Measurements from ENCODE around the gene PTK7. TPM values are rescaled to one million over a fixed set of nuclear protein-coding genes. Genes with fewer than 3 reads are reported as not detected.
A peak's percentile ranks its signal among the peaks of the same experiment; 100 is the strongest.

PTK7 gene
- total RNA-seq, 1 donor: 44.6 TPM

DNA sequence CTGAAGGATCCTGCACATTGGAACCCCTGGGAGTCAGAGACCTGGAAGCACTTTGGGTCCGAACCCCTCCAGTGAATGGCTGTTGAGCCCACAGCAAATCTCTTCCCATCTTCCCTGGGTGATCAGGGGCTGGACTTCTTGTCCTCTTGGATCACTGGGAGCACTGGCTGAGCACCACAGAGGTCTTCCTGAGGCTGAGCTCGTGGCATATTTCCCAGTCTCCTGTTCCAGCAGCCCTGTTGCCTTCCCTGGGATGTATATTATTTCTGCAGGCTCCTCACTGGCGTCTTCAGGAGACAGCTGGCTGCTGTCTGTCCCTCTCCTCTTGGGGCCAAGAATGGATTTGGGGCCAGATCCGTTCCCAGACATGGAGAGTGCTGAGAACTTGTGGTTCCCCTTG is 43.4 kb downstream of the PTK7 start:
- DNase-seq (ENCODE audit: low read depth): no peak
- no peak overlapping the region for H3K4me3 ChIP-seq (ENCODE audit: low read depth, low read length)
- TF ChIP-seq, protein P1, sequence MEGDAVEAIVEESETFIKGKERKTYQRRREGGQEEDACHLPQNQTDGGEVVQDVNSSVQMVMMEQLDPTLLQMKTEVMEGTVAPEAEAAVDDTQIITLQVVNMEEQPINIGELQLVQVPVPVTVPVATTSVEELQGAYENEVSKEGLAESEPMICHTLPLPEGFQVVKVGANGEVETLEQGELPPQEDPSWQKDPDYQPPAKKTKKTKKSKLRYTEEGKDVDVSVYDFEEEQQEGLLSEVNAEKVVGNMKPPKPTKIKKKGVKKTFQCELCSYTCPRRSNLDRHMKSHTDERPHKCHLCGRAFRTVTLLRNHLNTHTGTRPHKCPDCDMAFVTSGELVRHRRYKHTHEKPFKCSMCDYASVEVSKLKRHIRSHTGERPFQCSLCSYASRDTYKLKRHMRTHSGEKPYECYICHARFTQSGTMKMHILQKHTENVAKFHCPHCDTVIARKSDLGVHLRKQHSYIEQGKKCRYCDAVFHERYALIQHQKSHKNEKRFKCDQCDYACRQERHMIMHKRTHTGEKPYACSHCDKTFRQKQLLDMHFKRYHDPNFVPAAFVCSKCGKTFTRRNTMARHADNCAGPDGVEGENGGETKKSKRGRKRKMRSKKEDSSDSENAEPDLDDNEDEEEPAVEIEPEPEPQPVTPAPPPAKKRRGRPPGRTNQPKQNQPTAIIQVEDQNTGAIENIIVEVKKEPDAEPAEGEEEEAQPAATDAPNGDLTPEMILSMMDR (IDR thresholded peaks at IDR 0.05; ENCODE audit: insufficient read depth, low read length): no peak

DNA sequence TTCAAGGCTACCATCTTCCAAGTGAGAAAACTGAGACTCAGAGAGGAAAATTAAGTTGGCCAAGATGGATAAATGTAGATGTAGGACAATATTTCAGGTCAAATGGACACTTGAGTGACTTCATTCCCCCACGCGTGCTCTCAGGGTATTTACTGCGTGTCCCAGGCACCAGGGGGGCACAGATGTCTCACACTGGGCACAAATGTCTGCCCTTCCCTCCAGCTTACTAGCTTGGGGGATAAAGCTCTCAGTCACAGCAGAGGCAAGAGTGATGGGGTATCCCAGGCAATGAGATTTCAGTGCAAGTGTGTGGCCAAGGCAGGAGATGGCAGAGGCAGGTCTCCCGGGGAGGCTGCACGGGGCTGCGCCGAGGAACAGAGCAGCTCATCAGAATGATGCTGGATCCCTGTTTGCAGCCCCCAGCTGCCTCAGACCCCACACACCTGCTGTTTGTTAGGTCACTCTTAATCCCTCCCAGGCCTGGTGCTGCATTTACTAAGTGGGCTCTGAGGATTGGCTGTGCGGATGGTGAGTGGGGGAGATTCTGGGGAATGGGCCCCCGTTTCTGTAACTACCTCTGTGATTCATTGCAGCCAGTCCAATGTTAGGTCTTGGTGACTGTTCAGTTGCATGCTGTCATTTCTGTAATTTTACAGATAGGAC is 44.1 kb downstream of the PTK7 start:
- no peak overlapping the region for H3K4me3 ChIP-seq (ENCODE audit: low read depth, low read length)
- TF ChIP-seq, protein P1 (IDR thresholded peaks at IDR 0.05; ENCODE audit: insufficient read depth, low read length): no peak
- no peak for DNase-seq (ENCODE audit: low read depth)

DNA sequence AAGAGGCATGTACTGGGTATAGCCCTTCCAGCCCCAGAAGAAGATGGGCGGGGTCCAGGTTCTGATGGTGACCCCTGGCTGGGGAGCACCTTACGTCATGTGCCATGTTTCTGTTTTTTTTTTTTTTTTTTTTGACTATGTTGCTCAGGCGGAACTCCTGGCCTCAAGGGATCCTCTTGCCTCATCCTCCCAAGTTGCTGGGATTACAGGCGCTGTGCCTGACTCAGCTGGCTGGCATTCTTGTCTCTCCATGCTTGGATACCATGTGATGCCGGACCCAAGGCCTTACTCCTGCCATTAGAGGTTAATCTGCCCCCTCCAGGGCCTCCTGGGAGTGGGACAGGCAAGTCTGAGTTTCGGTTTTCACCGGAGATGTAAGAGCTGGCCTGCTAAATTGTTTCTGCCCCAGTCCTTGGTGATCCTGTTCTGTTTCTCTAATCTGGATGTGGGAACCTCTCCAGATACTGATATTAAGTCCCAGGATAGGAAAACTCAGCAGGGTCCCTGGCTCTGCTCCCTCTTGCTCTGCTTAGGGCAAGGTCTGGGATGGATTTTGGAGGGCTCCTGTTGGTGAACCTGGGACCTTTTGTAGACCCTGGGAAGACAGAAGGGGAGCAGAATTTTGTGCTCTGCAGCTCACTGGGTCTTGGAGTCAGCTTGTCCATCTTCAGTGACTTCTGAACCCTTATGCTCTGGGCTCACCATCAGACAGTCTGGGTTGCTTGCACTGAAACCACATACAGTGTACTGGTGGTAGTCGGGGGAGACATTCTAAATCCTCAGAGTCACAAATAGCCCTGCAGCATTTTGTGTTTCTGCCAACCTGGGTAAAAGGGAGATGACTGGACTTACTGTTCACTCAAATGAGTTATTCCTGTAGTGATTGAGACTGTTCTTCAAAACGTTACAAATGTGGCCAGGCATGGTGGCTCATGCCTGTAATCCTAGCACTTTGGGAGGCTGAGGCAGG is 45.1 kb downstream of the PTK7 start:
- TF ChIP-seq, protein P1 (IDR thresholded peaks at IDR 0.05; ENCODE audit: insufficient read depth, low read length): peak; percentile 21
- peak; percentile 99 for DNase-seq (ENCODE audit: low read depth)
- peak overlapping the region; percentile 36 for H3K4me3 ChIP-seq (ENCODE audit: low read depth, low read length)

DNA sequence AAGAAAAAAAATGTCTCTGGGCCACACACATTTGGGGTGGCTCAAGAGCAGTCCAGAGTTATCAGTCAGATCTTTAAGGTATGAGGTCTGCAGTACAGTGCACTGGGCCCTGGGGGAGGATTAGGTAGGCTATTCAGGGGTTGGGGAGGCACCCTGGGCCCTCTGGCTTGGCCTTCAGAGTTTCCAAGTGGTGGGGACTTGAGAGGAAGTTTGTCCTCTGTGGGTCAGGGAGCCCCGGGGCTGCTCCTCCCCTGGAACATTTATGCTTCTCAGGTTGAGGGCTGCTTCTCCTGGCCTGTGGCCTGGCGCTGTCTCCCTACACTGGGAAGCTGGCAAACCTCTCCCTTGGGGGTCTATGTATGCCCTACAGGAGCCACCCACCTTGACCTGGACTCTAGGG is 46.0 kb downstream of the PTK7 start:
- DNase-seq (ENCODE audit: low read depth): no peak
- TF ChIP-seq, protein P1 (IDR thresholded peaks at IDR 0.05; ENCODE audit: insufficient read depth, low read length): no peak
- H3K4me3 ChIP-seq (ENCODE audit: low read depth, low read length): no peak overlapping the region

DNA sequence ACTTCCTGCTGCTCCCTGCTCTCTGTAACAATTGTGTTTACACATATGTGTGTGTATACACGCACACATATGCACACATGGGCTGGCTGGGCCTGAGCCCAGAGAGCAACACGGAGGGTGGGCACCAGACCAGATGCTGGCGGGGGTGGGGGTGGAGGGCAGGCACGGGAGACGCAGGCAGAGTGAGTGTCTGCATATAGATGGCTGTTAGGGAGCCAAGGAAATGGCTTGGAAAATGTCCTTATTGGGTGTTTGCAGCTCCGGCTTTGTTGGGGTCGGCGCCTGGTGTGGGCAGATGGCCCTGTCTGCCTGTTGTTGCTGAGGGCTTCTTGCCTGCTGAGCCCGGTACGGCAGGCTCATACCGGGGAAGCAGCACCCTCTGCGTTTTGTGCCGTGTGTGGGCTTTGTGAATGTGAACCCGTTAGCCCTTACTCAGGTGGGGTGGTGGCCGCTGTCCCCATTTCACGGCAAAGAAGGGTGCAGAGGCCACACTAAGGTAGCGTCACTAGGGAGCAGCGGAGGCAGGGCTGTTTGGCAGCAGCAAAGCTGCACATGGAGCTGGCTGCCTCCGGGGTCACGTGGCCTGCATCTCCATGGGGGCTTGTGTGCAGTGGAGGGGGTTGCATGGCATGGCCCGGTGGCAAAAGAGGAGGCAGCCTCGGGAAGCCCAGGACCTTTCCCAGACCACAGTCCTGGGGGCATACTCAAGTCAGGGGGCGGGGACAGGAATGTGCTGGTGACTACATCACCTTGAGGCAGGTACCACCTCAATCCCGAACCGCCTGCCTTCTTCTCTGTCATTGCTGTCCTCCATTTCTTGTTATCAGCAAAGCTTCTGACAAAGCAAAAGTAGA is 47.6 kb downstream of the PTK7 start:
- TF ChIP-seq, protein P1 (IDR thresholded peaks at IDR 0.05; ENCODE audit: insufficient read depth, low read length): no peak
- H3K4me3 ChIP-seq (ENCODE audit: low read depth, low read length): no peak overlapping the region
- no peak for DNase-seq (ENCODE audit: low read depth)

DNA sequence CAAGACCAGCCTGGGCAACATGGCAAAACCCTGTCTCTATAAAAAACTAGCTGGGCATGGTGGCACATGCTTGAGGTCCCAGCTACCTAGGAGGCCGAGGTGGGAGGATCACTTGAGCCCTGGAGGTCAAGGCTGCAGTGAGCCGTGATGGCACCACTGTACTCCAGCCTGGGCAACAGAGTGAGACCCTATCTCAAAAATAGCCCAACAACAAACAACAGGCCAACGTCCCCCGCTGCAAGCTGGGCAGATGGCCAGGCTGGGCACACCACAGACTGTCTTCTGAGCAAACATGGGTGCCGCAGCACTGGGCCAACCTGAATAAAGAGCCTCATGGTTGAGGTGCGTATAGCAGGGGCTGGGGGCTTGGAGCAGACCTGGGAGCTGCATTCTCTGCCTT is 48.4 kb downstream of the PTK7 start:
- TF ChIP-seq, protein P1 (IDR thresholded peaks at IDR 0.05; ENCODE audit: insufficient read depth, low read length): no peak
- no peak overlapping the region for H3K4me3 ChIP-seq (ENCODE audit: low read depth, low read length)
- no peak for DNase-seq (ENCODE audit: low read depth)
